IMR-90 (cell line): ENCODE results near the gene BAIAP2. TPM values are rescaled to one million over a fixed set of nuclear protein-coding genes. Genes with fewer than 3 reads are reported as not detected.

Source experiments
- ATAC-seq: fragments of 200-7000 bp; cut with Tn5 transposase; 2 replicates; pipeline ENCODE4 v1.9.1; 2020; ENCODE audit warnings: low read depth, mild to moderate bottlenecking, moderate library complexity
- BruUV-seq: library from RNA; stranded (reverse); fragments of 400-500 nt; replicated peaks from 2 replicates; lab custom pipeline; 2021; lab: Mats Ljungman, UMichigan
- CTCF ChIA-PET: fragments of 300-600 bp; formaldehyde crosslinking; extraction: SDS; loops from one replicate; lab custom pipeline; 2021; ENCODE audit warnings: antibody characterized with exemption; lab: Yijun Ruan, JAX
- POLR2A ChIA-PET: fragments of 300-600 bp; sonication (Branson Sonifier 250); formaldehyde crosslinking; loops from one replicate; lab custom pipeline; 2022; ENCODE audit warnings: antibody characterized with exemption; ENCODE audit not compliant: unreplicated experiment; lab: Charles Lee
- DNase-seq: peaks from one replicate; pipeline ENCODE4 v3.0.0; 2013
- H2AFZ ChIP-seq: replicated peaks from 2 replicates; pipeline ENCODE3; 2013; ENCODE audit warnings: low read length, mild to moderate bottlenecking; ENCODE audit not compliant: poor library complexity
- H2AK5ac ChIP-seq: 2 replicates; pipeline ENCODE4 v1.6.1; 2013; ENCODE audit warnings: low read depth, low read length, inconsistent platforms
- H2AK9ac ChIP-seq: replicated peaks from 2 replicates; pipeline ENCODE3; 2013; ENCODE audit warnings: mild to moderate bottlenecking, low read depth, low read length, moderate library complexity; ENCODE audit not compliant: poor library complexity
- H2BK120ac ChIP-seq: 2 replicates; pipeline ENCODE4 v1.6.1; 2013; ENCODE audit warnings: low read depth, low read length, inconsistent platforms
- H2BK15ac ChIP-seq: 3 replicates; pipeline ENCODE4 v1.6.1; 2013; ENCODE audit warnings: low read depth, low read length, inconsistent platforms
- H2BK20ac ChIP-seq: 2 replicates; pipeline ENCODE4 v1.6.1; 2013; ENCODE audit warnings: low read depth, mild to moderate bottlenecking, inconsistent platforms, low read length, moderate library complexity
- H2BK5ac ChIP-seq: 2 replicates; pipeline ENCODE4 v1.6.1; 2013; ENCODE audit warnings: mild to moderate bottlenecking, low read depth, low read length, inconsistent platforms; ENCODE audit not compliant: poor library complexity, severe bottlenecking
- H3K14ac ChIP-seq: replicated peaks from 2 replicates; pipeline ENCODE4 v1.6.1; 2013; ENCODE audit warnings: low read depth, low read length, inconsistent platforms
- H3K18ac ChIP-seq: 2 replicates; pipeline ENCODE4 v1.6.1; 2013; ENCODE audit warnings: low read depth, low read length, control low read depth
- H3K23ac ChIP-seq: 2 replicates; pipeline ENCODE4 v1.6.1; 2013; ENCODE audit warnings: low read depth, low read length, inconsistent platforms
- H3K27ac ChIP-seq: 2 replicates; pipeline ENCODE4 v1.5.1; 2013; ENCODE audit warnings: mild to moderate bottlenecking, control low read depth, low read length; ENCODE audit not compliant: insufficient read depth
- H3K27me3 ChIP-seq: 2 replicates; pipeline ENCODE4 v1.6.1; 2013; ENCODE audit warnings: low read length; ENCODE audit not compliant: control insufficient read depth, insufficient read depth
- H3K36me3 ChIP-seq: 2 replicates; pipeline ENCODE4 v1.6.1; 2013; ENCODE audit warnings: low read length, mixed read lengths; ENCODE audit not compliant: control insufficient read depth, insufficient read depth
- H3K4ac ChIP-seq: 2 replicates; pipeline ENCODE4 v1.6.1; 2013; ENCODE audit warnings: low read depth, low read length, inconsistent platforms
- H3K4me1 ChIP-seq: 2 replicates; pipeline ENCODE4 v1.6.1; 2013; ENCODE audit warnings: low read length, mixed read lengths; ENCODE audit not compliant: control insufficient read depth, insufficient read depth
- H3K4me2 ChIP-seq: 2 replicates; pipeline ENCODE4 v1.6.1; 2013; ENCODE audit warnings: low read depth, mild to moderate bottlenecking, control low read depth, low read length, moderate library complexity
- H3K4me3 ChIP-seq: 2 replicates; pipeline ENCODE4 v1.5.1; 2013; ENCODE audit warnings: low read depth, mild to moderate bottlenecking, control low read depth, low read length, moderate library complexity; ENCODE audit not compliant: insufficient read depth
- H3K56ac ChIP-seq: 2 replicates; pipeline ENCODE4 v1.6.1; 2013; ENCODE audit warnings: low read length, inconsistent platforms; ENCODE audit not compliant: insufficient read depth; ENCODE audit errors: extremely low read depth
- H3K79me1 ChIP-seq, 2 experiments: 2 replicates each; pipeline ENCODE4 v1.6.1; 2013; ENCODE audit warnings: low read length in 2 of 2, inconsistent platforms in 1 of 2, low read depth in 1 of 2
- H3K9ac ChIP-seq: 2 replicates; pipeline ENCODE4 v1.6.1; 2013; ENCODE audit warnings: low read depth, low read length, control low read depth
- H3K9me1 ChIP-seq: 2 replicates; pipeline ENCODE4 v1.6.1; 2013; ENCODE audit warnings: low read length, inconsistent platforms; ENCODE audit not compliant: insufficient read depth
- H3K9me3 ChIP-seq: 2 replicates; pipeline ENCODE4 v1.6.1; 2013; ENCODE audit warnings: low read length; ENCODE audit not compliant: control insufficient read depth, insufficient read depth
- H4K20me1 ChIP-seq: 2 replicates; pipeline ENCODE4 v1.6.1; 2013; ENCODE audit warnings: low read length, inconsistent platforms; ENCODE audit not compliant: insufficient read depth
- H4K5ac ChIP-seq: 2 replicates; pipeline ENCODE4 v1.6.1; 2013; ENCODE audit warnings: mild to moderate bottlenecking, low read depth, low read length, control low read depth
- H4K8ac ChIP-seq, 2 experiments: 2 replicates each; pipeline ENCODE4 v1.6.1; 2013; ENCODE audit warnings: low read depth in 2 of 2, low read length in 2 of 2, control low read depth in 1 of 2, inconsistent platforms in 1 of 2
- H4K91ac ChIP-seq: 2 replicates; pipeline ENCODE4 v1.6.1; 2013; ENCODE audit warnings: low read depth, low read length, inconsistent platforms; ENCODE audit not compliant: insufficient read depth
- BHLHE40 ChIP-seq: fragments of 150-350 bp; IDR thresholded peaks from 2 replicates; pipeline ENCODE4 v1.6.1; 2016; ENCODE audit warnings: mild to moderate bottlenecking, low read depth, low read length
- CEBPB ChIP-seq: IDR thresholded peaks from 2 replicates; pipeline ENCODE4 v1.6.1; 2012; ENCODE audit warnings: low read depth, low read length, improper control_type of control experiment
- CHD1 ChIP-seq: IDR thresholded peaks from 2 replicates; pipeline ENCODE4 v1.6.1; 2012; ENCODE audit warnings: low read depth, low read length, improper control_type of control experiment
- CTCF ChIP-seq: conservative IDR thresholded peaks from 2 replicates; pipeline ENCODE4 v1.5.1; 2012; ENCODE audit warnings: mild to moderate bottlenecking, low read depth, low read length, improper control_type of control experiment
- FOS ChIP-seq: fragments of 150-350 bp; IDR thresholded peaks from 2 replicates; pipeline ENCODE4 v1.6.1; 2016; ENCODE audit warnings: low read depth, low read length
- MAFK ChIP-seq: IDR thresholded peaks from 2 replicates; pipeline ENCODE4 v1.6.1; 2012; ENCODE audit warnings: low read depth, low read length, improper control_type of control experiment
- MAZ ChIP-seq: IDR thresholded peaks from 2 replicates; pipeline ENCODE4 v1.6.1; 2012; ENCODE audit warnings: low read depth, mild to moderate bottlenecking, low read length, improper control_type of control experiment, moderate library complexity, borderline replicate concordance
- NFE2L2 ChIP-seq: fragments of 150-350 bp; IDR thresholded peaks from 2 replicates; pipeline ENCODE4 v1.6.1; 2016; ENCODE audit warnings: low read depth, mild to moderate bottlenecking, low read length
- POLR2A ChIP-seq: IDR thresholded peaks from 2 replicates; pipeline ENCODE4 v1.6.1; 2012; ENCODE audit warnings: mild to moderate bottlenecking, low read depth, low read length
- RAD21 ChIP-seq: IDR thresholded peaks from 2 replicates; pipeline ENCODE4 v1.6.1; 2012; ENCODE audit warnings: low read length, improper control_type of control experiment
- RCOR1 ChIP-seq: IDR thresholded peaks from 2 replicates; pipeline ENCODE4 v1.6.1; 2012; ENCODE audit warnings: mild to moderate bottlenecking, low read length, improper control_type of control experiment; ENCODE audit not compliant: insufficient replicate concordance
- RFX5 ChIP-seq: IDR thresholded peaks from 2 replicates; pipeline ENCODE4 v1.8.0; 2012; ENCODE audit warnings: low read depth, mild to moderate bottlenecking, low read length, moderate library complexity
- SMC3 ChIP-seq: fragments of 150-350 bp; IDR thresholded peaks from 2 replicates; pipeline ENCODE4 v1.6.1; 2016; ENCODE audit warnings: low read depth, mild to moderate bottlenecking, antibody characterized with exemption, low read length, moderate library complexity
- WGBS, 2 experiments: methylation state at CpG; one replicate each; pipeline versions ENCODE4 v1.1.5 to v1.1.7; 2013; ENCODE audit warnings: missing lambda C conversion rate in 2 of 2; ENCODE audit not compliant: insufficient read length in 1 of 2; ENCODE audit errors: extremely low coverage in 2 of 2; 5-methylcytosine and 5-hydroxymethylcytosine counted together
- dilution Hi-C: fragments of 300-500 bp; cut with HindIII; formaldehyde crosslinking; loops from one replicate; pipeline ENCODE4 v1.14.3; 2018; ENCODE audit warnings: low sequenced_read_pairs; ENCODE audit not compliant: unreplicated experiment
- in situ Hi-C: fragments of 300-500 bp; cut with MboI; formaldehyde crosslinking; loops from 3 replicates; pipeline ENCODE4 v1.14.3; 2019; ENCODE audit warnings: low sequenced_read_pairs, inconsistent platforms, mixed read lengths
- intact Hi-C: fragments of 100-400 bp; cut with micrococcal nuclease; formaldehyde crosslinking; loops from 2 replicates; pipeline ENCODE4 v1.10.0; 2022
- polyA plus RNA-seq, 3 experiments: library from polyadenylated mRNA; depleted of rRNA; stranded (reverse); fragments of >200 nt; gene quantifications; 2 replicates each; pipeline ENCODE4 v1.2.3, GENCODE V29; 2012; ENCODE audit warnings: low replicate concordance in 1 of 3
- total RNA-seq: library from RNA; depleted of rRNA; stranded (reverse); fragments of >200 nt; gene quantifications from 2 replicates; pipeline ENCODE4 v1.2.3, GENCODE V29; 2012
- TF ChIP-seq, protein P1 (sequence below): fragments of 150-350 bp; IDR thresholded peaks from 2 replicates; pipeline ENCODE4 v1.6.1; 2017; ENCODE audit warnings: mild to moderate bottlenecking, antibody characterized with exemption, low read length, low read depth

The BAIAP2 gene
- total and polyA plus RNA-seq, 2 of the 4 experiments (the other 2 are of a cell fraction): 18.3 to 32.6 TPM

DNA sequence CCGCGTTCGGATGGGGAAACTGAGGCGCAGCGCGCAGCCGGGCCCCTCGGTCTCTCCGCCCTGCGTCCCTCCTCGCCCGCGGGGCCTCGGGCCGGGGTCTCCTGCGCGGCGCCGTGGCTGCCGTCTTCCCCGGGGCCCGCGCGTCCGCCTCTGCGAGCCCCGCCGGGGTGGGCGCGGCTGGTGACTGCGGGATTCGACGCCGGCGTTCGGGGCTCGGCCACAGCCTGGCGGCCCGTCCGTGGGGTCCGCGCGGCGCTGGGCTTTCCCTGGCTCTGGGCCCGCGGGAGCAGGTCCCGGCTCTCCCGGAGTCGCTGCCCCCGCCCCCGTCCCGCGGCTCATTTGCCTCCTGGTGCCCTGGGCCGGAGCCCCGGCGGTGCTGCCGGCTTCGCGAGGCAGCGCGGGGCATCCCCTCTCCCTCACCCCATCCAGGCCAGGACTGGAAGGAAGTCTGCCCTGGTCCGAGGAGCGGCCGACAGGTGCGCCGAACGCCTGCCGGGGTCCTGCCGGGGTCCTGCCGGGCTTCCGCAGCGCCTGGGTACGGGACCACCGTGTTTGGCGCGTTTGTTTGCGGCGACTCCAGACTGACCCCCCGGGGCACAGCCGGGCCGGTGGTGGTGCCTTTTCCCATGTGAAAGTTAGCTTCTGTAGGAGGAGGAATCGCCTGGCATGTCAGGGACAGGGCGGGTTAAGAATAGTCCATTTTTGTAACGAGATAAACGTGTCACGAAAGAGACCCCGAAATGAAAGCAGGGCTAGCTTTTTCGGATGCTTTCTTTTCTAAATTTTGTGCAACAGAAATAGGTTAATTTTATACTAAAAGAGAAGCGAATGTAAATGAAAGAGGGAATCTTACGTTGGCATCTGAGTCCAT, 42.6 kb upstream of the BAIAP2 start:
- Histone ChIP-seq H3K4ac (no peak overlapping the region), H3K79me1 (peaks cover 14 to 26% of the 10 kb centered on the region in 2 experiments; a peak in 3 of 4 replicates), H4K5ac (no peak overlapping the region), H4K20me1 (no peaks in the 10 kb centered on the region; the same call in 1 of the 2 replicates), H2AK5ac (0 out of 2 replicates have a peak overlapping the region, but pooled peaks have one; percentile 46), H4K8ac (peak overlapping the region; percentile 69 to 99; a peak in 2 of 4 replicates), H3K56ac (peak overlapping the region; percentile 10; the same call in 1 of the 2 replicates), H2BK20ac (no peak overlapping the region), H2BK15ac (no peak overlapping the region), H3K4me1 (peaks cover 5% of the 10 kb centered on the region), H2AFZ (peak overlapping the region; percentile 91), H3K9me3 (no peaks in the 10 kb centered on the region), H3K4me3 (peak overlapping the region; percentile 87), H3K27me3 (no peaks in the 10 kb centered on the region), H3K4me2 (peak overlapping the region; percentile 94), H3K9me1 (no peaks in the 10 kb centered on the region), H2BK120ac (no peak overlapping the region), H3K23ac (peak overlapping the region; percentile 78), H2BK5ac (no peak overlapping the region), H4K91ac (no peak overlapping the region), H2AK9ac (peak overlapping the region; percentile 96), H3K18ac (no peak overlapping the region), H3K27ac (peak overlapping the region; percentile 45; the same call in 1 of the 2 replicates), H3K14ac (no peak overlapping the region), H3K9ac (peak overlapping the region; percentile 72), H3K36me3 (peaks cover 21% of the 10 kb centered on the region)
- 2% methylated on average over 28 of the region's 90 CpGs; no CpG with 5 or more reads in 1 of the 2 experiments for WGBS, 2 experiments
- intact Hi-C loops (no loop called here), dilution Hi-C loops (no loop called here), in situ Hi-C loops (no loop called here)
- POLR2A ChIA-PET: no interaction called here
- TF ChIP-seq FOS (no peak), NFE2L2 (no peak), CHD1 (no peak), MAZ (no peak; the same call in 1 of the 2 replicates), RCOR1 (no peak), RAD21 (no peak), BHLHE40 (no peak), MAFK (no peak), SMC3 (no peak), RFX5 (no peak), CTCF (no peak), POLR2A (no peak), CEBPB (no peak)
- TF ChIP-seq, protein P1, sequence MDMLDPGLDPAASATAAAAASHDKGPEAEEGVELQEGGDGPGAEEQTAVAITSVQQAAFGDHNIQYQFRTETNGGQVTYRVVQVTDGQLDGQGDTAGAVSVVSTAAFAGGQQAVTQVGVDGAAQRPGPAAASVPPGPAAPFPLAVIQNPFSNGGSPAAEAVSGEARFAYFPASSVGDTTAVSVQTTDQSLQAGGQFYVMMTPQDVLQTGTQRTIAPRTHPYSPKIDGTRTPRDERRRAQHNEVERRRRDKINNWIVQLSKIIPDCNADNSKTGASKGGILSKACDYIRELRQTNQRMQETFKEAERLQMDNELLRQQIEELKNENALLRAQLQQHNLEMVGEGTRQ: no peak
- peak; percentile 52 for ATAC-seq
- CTCF ChIA-PET: no interaction called here
- DNase-seq: no peak
- BruUV-seq: no TSS peak
